EL (cell line): Measurements from ENCODE around the gene STEAP3.

Experiments used
- DNase-seq: peaks from one replicate; pipeline ENCODE4 v3.0.0-alpha.2; 2016

STEAP3 gene, protein sequence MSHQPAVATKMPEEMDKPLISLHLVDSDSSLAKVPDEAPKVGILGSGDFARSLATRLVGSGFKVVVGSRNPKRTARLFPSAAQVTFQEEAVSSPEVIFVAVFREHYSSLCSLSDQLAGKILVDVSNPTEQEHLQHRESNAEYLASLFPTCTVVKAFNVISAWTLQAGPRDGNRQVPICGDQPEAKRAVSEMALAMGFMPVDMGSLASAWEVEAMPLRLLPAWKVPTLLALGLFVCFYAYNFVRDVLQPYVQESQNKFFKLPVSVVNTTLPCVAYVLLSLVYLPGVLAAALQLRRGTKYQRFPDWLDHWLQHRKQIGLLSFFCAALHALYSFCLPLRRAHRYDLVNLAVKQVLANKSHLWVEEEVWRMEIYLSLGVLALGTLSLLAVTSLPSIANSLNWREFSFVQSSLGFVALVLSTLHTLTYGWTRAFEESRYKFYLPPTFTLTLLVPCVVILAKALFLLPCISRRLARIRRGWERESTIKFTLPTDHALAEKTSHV

GRCh38 chr2:119223521-119224390 is at the start of gene STEAP3:
Gene STEAP3 (plus strand): TSS chr2:119223834. CDS start chr2:119231013, 7,179 bp downstream.
- peak; percentile 70 for DNase-seq

GRCh38 chr2:119174216-119174992 is 49.2 kb upstream of the STEAP3 start:
- no peak for DNase-seq

- DNase-seq = no peak
Measured at GRCh38 chr2:119174993-119175347, 48.7 kb upstream of the STEAP3 start.

- DNase-seq = no peak
Measured at GRCh38 chr2:119175517-119175916, 48.1 kb upstream of the STEAP3 start.

DNA sequence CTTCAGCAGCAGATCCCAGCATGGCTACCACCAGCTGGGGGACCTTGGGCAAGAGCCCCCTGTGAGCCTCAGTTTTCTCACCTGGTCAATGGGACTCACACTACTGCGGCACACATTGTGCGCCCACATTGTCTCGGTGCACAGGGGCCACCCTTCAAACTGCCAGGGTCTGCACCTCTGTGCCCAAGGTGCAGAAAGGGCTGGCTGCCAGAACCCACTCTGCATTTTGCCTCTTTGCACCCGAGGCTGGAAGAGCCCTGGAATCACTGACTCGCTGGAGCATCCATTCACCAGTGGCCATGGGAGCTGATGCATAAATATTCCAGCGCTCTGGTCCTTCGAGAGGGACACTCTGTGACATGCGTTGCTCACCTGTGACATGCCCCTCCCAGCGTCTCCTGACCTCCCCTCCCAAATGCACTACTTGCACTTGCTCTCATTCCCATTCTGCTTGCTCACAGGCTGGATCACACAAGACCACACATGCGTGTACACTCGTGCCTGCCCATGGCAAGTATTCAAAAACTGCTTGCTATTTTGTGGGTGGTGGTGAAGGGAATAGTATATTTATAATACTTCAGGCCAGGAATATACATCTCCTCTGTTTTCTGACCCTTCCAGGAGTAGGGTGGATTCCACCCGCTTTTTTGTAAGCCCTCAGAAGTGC is 46.3 kb upstream of the STEAP3 start:
- no peak for DNase-seq

DNA sequence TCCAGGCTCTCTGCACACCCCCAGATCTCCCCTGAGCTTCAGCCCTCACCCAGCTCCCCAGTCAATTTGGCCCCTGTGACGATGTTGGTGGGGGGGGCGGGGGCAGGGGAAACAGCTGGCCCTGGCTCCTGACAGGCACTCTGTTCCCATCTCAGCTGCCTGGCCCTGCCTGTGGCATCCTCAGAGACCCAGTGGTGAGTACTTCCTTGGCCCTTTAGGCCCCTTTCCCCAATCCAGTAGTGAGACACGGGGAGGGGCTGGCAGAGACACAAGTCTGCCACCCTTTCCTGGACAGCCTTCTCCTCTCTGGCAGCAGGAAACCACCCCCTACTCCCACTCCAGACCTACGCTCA is 45.8 kb upstream of the STEAP3 start:
- DNase-seq = no peak

GRCh38 chr2:119178776-119179175 is 44.9 kb upstream of the STEAP3 start:
- no peak for DNase-seq

DNA sequence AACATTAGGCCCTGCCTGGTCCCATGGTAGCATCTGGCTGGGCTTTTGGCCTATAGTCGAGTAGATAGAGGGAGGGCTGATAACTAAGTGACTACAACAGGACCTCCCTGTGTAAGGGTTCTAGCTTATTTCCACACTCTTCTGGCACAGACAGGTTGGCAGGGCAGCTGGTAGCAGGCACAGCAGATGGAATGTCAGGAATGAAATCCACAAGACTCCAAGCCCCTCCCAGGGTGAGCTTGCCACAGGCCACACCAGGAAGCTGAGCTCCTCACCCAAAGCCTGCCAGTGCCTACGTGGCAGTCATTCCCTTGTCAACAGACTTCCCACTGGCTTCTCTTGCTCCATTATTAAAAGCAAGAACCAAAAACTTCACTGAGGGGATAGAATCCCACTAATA is 44.4 kb upstream of the STEAP3 start:
- peak; percentile 65 for DNase-seq

DNA sequence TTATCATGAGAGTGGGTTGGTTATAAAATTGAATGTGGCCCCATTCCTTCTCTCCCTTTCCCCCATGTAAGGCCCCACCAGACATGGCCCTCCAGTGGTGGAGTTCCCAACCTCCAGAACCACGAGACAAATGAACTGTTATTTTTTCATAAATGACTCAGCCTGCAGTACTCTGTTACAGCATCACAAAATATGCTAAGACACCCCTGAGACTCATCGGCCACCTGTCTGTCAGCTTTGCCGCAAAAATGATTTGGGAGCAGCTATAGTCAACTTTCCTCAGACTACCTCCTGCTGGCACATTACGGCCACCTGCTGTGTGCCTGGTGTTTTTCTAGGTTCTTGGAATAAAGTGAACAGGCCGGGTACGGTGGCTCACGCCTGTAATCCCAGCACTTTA is 43.6 kb upstream of the STEAP3 start:
- no peak for DNase-seq

- DNase-seq = no peak
Measured at GRCh38 chr2:119180892-119181291, 42.7 kb upstream of the STEAP3 start.

DNA sequence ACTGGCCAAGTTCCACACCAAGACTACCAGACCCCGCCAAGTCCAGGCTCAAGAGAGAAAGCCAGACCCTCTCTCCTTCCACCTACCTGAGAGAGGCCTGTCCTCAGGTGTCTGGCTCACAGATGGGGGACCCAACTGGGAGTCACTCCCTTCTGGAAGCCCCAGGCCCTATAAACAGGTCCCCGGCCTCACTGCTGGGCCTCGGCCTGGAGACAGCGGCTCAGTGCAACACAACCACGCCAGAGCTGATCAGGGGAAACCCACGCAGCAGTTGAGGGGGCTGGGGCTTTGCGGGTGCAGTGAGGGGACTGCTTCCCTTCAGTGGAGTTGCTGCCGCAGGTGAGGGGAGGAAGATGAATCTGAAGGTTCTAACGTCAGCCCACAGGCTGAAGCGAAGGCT is 42.2 kb upstream of the STEAP3 start:
- DNase-seq = no peak

GRCh38 chr2:119181791-119182445 is 41.7 kb upstream of the STEAP3 start:
- DNase-seq = no peak

DNA sequence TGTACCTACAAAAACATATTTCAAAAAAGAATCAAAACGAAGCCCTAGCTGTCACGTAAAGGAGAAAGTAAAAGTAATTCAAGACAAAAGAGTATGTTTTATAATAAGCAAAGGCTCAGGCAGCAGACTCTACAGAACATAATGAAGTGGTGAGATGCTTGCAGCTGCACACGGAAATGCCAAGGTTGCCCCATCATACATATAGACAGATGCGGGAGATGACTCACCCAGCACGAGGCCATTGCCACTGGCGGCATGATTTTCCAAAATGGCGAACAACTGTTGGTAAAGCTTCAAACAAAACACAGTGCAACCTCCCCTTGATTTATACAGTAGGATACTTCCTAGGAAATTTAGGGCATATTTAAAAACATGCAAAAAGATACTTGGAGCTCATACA is 39.1 kb upstream of the STEAP3 start:
- DNase-seq = peak; percentile 15

DNA sequence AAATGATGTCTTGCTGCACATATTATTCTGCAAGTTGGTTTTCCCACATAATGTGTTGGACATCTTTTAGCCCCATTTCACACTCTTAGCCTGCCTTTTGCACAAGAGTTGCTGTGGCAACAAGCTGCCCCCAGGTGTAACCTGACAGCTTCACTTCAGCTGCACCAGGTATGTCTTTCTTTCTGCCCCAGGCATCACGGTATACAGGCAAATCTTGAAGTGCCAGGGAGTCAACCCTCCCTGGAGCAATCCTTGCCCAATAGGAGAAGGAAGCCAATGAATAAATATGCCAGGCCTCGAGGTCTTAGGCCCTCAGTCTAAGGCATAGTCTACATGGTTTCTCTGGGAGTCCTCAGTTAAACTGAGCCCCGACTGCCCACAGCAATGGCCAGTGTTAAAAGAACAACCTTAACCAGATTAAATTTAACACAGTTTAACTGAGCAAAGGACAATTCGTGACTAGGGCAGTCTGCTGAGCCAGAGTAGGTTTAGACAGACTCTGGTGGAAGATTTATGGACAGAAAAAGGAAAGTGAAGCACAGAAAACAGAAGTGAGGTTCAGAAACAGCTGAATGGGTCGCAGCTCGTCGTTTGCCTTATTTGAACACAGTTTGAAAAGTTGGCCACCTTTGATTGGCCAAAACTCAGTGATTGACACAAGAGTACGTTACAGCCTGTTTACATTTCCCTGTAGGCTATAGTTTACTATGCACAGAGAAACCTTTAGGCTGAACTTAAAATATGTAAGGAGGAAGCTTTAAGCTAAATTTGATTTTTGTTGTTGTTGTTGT is 33.1 kb upstream of the STEAP3 start:
- no peak for DNase-seq

- DNase-seq = no peak
Measured at GRCh38 chr2:119192893-119193292, 30.7 kb upstream of the STEAP3 start.

DNA sequence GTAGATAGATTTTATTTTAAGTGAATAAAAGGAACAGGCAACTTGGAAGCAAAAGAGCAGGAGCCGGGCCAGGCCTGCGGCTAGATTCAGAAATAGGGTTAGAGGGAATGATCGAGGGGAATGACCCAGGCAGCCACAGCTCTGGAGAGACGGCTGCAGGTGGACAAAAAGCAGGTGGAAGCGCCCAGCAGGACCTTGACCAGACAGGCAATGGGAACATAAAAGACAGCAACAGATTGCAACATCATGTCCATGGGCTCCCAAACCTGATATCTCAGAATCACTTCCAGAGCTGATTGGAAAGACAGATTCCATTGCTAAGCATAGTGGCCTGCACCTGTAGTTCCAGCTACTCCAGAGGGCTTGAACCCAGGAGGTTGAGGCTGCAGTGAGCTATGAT is 28.6 kb upstream of the STEAP3 start:
- no peak for DNase-seq

DNA sequence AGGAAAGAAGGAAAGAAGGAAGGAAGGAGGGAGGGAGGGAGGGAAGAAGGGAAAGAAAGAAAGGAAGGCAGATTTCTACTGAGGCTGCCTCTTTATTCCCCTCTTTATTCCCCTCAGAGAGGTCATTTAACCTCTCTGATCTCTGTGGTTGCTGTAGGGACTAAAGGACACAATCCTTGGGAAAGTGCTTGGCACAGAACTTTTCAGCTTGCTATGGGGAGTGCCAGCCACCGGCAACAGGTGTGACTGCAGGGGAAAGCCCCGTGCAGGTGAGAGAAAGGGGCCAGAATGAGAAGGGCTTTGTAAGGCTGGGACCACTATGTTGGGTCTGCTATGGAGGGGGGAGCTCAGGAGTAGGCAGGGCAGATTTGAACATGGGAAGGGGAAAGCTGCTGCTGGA is 27.7 kb upstream of the STEAP3 start:
- DNase-seq = no peak

GRCh38 chr2:119196301-119197125 is 27.1 kb upstream of the STEAP3 start:
- DNase-seq = peak; percentile 53

GRCh38 chr2:119197126-119197405 is 26.6 kb upstream of the STEAP3 start:
- peak; percentile 34 for DNase-seq

GRCh38 chr2:119197529-119198239 is 25.9 kb upstream of the STEAP3 start:
- no peak for DNase-seq
